GM12872 (cell line): ENCODE data around the gene KCNMA1.

ENCODE experiments used
- CTCF ChIP-seq: IDR thresholded peaks from 3 replicates; pipeline ENCODE4 v1.5.1; 2011; ENCODE audit warnings: low read depth, mild to moderate bottlenecking, low read length, moderate library complexity; ENCODE audit not compliant: insufficient read depth

Gene KCNMA1

GRCh38 chr10:77377034-77377433 lies 260.6 kb downstream of the KCNMA1 start:
- TF ChIP-seq CTCF = no peak

- TF ChIP-seq CTCF = no peak
Measured at GRCh38 chr10:77374189-77374656, 263.4 kb downstream of the KCNMA1 start.

- TF ChIP-seq CTCF = no peak
Measured at GRCh38 chr10:77371848-77372799, 265.5 kb downstream of the KCNMA1 start.

GRCh38 chr10:77371421-77371820 lies 266.2 kb downstream of the KCNMA1 start:
- TF ChIP-seq CTCF = no peak

GRCh38 chr10:77368006-77368405 lies 269.6 kb downstream of the KCNMA1 start:
- no peak for TF ChIP-seq CTCF

- no peak for TF ChIP-seq CTCF
Measured at GRCh38 chr10:77363210-77363609, 274.4 kb downstream of the KCNMA1 start.

GRCh38 chr10:77361831-77362230 lies 275.8 kb downstream of the KCNMA1 start:
- TF ChIP-seq CTCF = no peak
